H1 (cell line): Measurements from ENCODE around the gene IL22RA2. TPM values are rescaled to one million over a fixed set of nuclear protein-coding genes. Genes with fewer than 3 reads are reported as not detected.

Source experiments
- E2F6 ChIP-seq: IDR thresholded peaks from 2 replicates; pipeline ENCODE4 v1.6.1; 2012; ENCODE audit warnings: inconsistent platforms
- polyA plus RNA-seq, 7 experiments: library from polyadenylated mRNA; depleted of rRNA in 3 of 7; stranded (reverse) in 5 of 7; unstranded in 2 of 7; fragments of >200 nt in 5 of 7; fragments of 200-250 nt in 2 of 7; gene quantifications; 1 replicate in 5 of 7; 2 replicates in 1 of 7; 4 replicates in 1 of 7; pipeline versions ENCODE4 v1.2.1 to v1.2.3, GENCODE V29; 2011 to 2013; ENCODE audit warnings: missing spikeins in 2 of 7, mixed read lengths in 2 of 7
- total RNA-seq: library from RNA; stranded (reverse); fragmentation: NEBNext Ultra II Directional; extraction: Animal tissue kit (Norgen Biotek cat#: 25700); gene quantifications from 2 replicates; pipeline ENCODE4 v1.2.1, GENCODE V29; 2021

The IL22RA2 gene
- total and polyA plus RNA-seq, 2 of the 8 experiments (the other 6 are each of a cell fraction or from before 2014, with no cell fraction given) = not detected

- no peak for TF ChIP-seq E2F6
These were observed 17.2 kb upstream of the IL22RA2 start (continued) for GRCh38 chr6:137190583-137191094.
